HG03432 (cell line): Measurements from ENCODE around the gene KIAA0753.
A peak's percentile ranks its signal among the peaks of the same experiment; 100 is the strongest.
"Not testable (repeated sequence)": the region's sequence is repeated elsewhere in the genome, so short reads cannot be mapped to it uniquely, and the experiment has no call there.

Experiments
- ATAC-seq: cut with Tn5 transposase; IDR thresholded peaks from one replicate; pipeline ENCODE4 v1.9.1; 2021; ENCODE audit warnings: mild to moderate bottlenecking, moderate library complexity; ENCODE audit not compliant: unreplicated experiment

KIAA0753 gene

DNA sequence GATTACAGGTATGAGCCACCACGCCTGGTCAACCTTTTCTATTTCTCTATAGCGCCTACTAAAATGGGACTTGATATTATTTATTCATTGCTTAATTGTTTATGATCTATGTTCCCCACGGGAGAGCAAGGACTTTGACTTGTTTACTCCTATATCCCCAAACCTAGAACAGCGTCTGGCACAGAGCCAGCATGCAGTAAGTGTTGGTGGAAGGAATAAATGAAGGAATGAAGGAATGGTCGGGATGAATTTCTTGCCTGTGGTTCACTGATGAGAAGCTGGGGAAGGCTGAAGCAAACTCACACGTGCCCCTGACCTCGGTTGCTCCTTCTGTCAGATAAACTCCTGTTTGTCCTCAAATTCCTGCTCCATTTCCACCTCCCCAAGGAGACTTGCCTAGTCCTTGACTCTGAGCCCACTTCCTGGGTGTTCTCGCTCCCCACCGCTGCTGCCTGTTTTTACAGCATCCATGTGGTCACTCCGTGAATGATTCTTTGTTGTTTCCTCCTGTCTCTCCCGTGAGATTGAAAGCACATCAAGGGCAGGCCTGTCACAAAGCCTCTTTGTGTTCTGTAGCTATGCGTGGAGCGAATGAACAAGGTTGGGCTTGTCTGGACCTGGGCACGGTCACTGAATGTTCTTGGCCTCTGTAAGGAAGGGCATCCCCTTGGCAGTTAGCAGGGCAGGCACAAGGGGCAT is 28.4 kb upstream of the KIAA0753 start:
- ATAC-seq: no peak

DNA sequence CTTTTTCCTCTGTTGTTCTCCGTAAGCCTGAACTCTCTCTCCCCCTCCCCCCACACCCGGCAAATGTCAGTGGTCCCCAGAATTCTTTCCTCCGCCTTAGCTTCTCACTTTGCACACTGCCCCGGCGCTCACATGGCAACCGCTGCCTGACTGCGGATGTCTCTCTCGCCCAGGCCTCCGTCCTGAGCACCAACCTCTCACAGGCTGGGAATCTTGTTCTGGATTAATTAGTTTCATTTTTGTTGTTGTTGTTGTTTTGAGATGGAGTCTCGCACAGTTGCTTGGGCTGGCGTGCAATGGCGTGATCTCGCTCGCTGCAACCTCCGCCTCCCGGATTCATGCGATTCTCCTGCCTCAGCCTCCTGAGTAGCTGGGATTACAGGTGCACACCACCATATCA is 27.7 kb upstream of the KIAA0753 start:
- ATAC-seq: no peak

DNA sequence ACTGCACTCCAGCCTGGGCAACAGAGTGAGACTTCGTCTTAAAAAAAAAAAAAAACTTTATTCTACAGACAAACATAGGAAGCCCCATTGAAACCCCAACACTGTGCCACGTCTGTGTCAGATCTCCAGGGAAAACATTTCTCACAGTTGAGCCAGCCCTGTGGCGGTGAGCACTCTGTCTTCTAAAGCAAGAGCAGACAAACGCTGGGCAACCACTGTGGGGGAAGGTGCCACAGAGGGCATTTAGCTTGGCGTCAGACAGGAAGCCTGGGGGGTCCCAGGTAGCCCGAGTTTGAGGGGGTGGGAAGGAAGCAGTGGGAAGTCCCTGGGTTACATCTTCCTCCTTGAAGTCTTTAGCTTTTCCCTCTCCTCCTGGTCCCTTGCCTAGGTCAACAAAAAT is 27.0 kb upstream of the KIAA0753 start:
- no peak for ATAC-seq

DNA sequence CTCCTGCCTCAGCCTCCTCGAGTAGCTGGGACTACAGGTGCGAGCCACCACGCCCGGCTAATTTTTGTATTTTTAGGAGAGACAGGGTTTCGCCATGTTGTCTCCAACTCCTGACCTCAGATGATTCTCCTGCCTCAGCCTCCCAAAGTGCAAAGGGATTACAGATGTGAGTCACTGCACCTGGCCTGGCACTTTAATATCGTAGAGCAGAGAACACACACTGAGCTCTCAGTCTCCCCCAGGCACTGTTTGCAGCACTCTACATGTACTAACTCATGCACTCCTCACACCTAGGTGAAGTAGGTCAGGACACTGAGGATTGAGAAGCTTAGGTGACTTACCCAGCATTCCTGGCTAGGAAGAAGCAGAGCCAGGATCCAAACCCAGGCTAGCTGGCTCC is 26.0 kb upstream of the KIAA0753 start:
- no peak for ATAC-seq

DNA sequence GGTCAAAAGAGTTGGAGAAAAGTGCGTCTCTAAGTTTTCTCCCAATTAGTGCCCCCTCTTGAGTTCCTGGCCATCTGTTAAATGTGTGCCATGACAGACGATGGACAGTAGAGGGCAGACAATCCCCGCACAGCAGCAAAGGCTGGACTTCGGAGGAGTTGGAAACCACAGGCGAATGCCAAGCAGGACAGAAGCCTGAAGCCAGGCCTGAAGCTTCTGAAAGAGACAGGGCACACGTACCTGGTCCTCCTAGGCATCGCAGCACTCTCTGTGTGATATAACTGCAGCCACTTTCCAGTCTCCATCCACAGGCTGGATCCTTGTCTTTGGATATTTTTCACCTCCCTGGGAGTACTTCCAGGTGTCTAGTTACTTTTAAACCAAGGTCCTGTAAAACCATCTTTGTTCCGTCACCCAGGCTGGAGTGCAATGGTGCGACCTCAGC is 25.6 kb upstream of the KIAA0753 start:
- ATAC-seq: no peak

DNA sequence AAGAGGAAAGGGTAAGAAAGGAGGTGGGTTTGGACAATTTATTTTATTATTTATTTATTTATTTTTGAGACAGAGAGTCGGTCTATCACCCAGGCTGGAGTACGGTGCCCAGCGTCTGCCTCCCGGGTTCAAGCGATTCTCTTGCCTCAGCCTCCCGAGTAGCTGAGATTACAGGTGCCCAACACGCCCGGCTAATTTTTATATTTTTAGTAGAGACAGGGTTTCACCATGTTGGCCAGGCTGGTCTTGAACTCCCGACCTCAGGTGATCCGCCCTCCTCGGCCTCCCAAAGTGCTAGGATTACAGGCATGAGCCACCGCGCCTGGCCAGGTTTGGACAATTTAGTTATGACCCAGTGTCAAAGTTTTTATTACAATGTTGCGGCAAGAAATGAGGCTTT is 22.7 kb upstream of the KIAA0753 start:
- not testable (repeated sequence) for ATAC-seq

DNA sequence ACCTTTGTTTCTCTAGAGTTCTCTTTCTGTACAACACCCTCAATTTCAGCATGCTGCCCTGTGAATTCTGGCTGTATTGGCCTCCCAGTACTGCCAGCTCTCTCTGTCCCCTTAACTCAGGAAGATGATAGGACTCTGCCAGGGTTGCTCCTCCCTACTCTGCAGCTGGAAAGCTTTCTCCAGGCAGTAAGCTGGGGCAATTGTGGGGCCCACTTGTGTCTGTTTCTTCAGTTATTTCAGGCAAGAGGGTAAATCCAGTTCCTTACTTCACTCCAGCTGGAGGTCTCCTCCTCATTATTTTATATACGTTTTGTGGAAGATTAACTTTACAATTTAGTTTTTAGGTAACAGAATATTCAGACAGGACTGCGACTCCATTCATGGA is 20.9 kb upstream of the KIAA0753 start:
- ATAC-seq: no peak

DNA sequence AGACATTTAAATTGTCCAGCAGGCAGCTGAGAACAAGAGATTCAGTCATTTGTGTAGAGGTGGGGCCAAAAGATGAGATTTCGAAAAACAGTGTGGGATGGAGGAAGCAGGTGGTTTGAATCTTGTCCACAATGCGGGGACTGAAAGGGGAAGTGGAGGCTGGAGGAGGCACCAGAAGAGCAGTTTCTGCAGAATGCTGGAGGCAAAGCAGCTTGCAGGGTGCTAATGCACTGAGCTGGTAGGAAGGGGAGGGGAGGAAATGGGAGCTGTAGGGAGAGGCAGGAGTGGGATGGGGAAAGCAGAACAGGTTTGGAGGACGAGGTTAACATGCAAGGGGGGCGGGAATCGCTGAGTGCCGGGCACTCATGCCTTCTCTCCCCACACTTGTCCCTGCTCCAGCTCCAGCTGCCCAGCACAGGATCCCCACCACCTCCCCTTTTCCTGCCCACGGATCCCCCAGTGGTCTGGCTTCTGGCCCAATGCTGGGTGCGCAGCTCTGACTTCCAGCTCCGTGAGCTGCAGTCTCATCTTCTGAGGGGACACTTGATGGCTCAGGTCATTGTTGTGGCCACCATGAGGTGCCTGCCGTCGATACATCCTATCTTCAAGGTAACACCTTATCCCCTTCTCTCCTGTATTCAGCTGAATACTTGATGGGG is 20.4 kb upstream of the KIAA0753 start:
- ATAC-seq: peak; percentile 76

DNA sequence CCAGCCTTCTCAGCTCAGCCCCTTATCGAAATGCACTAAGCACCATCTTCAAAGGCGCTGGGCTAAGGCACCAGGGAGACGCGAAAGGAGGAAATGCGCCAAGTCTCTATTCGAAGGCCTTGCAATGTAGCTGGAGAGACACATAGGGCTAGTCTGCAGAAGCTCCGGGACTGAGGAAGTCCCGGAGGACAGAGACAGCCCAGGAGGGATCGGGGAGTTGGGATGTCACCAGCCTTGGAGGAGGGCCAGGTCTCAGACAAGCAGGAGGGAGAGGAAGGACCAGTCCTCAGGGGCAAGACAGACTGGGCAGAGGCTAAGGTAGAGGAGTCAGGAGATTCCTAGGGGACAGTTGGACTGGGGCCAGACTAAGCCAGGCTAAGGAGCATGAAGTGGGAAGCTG is 19.6 kb upstream of the KIAA0753 start:
- ATAC-seq: no peak

DNA sequence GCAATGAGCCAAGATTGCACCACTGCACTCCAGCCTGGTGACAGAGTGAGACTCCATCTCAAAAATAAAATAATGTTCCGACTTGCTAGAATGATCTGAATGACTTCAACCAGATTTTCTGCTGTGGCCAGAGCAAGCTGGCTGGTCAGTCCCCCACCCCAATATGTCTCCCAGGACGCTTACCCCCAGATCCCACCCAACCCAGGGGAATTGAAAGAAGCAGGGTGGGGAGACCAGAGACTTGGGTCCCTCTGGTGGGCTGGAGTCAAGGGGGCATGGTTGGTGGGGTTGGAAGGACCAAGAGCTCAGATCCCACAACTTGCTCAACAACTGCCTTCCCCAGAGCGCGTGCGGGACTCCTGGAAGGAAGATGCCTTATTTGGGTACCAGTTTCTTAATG is 17.9 kb upstream of the KIAA0753 start:
- ATAC-seq: not testable (repeated sequence)

DNA sequence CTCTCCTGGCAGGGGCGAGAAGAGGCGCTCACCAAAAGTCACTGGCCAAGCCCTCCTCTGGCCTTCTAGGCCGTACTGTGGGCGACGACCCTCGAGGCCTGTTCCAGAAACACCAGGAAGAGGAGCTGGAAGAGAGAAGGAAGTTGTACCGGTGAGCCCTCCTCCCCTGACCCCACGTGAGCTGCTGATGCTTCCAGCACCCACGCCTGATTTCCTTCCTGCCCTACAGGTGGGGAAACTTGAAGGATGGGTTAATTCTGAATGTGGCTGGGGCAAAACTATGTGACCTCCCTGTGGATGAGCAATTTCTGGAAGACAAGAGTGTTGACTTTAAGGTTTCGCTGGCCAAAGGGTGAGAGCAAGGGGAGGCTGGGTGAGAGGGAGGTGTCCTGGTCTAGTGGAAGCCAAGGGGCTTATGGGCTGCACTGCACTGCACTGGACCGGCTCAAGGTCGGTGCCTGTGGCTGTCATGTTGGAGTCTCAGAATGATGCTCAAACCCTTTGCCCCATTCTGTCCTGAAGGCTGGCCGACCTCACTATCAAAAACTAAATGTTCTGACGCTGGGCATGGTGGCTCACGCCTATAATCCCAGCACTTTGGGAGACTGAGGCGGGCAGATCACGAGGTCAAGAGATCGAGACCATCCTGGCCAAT is 17.2 kb upstream of the KIAA0753 start:
- ATAC-seq: no peak

DNA sequence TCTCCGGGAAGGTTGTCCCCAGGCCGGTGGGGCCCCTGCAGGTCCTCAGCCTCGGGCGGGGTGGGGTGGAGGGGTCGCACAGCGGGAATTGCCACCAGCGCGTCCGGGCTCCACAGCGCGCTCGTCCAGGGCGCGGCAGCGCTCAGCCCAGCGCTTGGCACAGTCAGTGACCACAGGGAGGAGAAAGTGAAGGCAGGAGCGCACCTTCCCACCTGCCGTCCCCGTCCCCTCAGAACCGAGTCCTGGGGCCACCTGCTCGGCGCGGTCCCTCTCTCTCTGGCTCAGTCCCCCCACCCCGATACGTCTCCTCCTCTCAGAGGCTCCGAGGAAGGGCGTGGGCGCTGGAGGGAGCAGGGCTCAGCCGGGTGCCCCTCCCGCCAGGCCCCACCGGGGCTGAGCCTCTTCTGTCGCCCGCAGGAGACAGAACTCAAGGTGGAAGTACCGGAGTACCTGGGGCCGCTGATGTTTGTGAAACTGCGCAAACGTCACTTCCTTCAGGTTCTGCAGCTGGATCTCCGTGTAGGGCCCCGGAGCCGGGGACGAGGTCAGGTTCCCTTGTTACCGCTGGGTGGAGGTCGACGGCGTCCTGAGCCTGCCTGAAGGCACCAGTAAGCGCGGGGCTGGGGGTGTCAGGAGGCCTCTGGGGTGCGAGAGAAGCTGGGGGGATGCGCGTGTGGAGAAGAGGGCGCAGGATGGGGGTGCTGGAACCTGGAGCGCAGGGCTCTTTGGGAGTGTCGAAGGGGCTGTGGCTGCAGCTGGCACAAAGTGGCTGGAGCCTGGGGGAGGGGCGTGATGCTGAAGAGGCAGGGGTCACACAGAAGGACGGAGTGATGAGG is 16.5 kb upstream of the KIAA0753 start:
- ATAC-seq: not testable (repeated sequence)

DNA sequence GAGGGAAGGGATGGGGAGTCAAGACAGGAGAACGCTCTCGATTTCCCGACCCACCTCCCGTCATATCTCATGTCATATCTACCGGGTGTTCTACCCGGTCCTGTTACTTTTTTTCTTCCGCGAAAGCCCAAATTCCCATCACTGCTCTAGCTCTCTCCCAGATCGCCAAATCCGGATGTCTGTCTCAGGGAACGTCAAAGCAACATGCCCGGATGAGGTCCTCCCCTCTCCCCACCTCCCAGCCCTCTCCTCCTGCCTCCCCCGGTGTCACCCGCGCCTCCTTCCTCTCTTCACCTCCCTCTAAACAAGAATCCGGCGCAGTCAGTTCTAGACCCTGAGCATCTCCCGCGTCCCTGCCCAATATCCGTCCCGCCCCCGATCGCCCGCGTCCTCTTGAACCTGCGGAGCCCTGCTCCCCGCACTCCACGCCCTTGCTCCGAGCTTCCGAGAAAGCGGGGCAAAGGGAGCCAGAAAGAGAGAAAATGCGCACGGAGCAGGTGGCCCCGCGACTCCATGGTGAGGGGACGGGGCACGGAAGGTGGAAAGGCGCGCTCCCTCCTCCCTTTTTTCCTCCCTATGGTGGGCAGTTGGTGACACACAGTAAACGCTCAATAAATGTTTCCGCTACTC is 15.3 kb upstream of the KIAA0753 start:
- not testable (repeated sequence) for ATAC-seq

DNA sequence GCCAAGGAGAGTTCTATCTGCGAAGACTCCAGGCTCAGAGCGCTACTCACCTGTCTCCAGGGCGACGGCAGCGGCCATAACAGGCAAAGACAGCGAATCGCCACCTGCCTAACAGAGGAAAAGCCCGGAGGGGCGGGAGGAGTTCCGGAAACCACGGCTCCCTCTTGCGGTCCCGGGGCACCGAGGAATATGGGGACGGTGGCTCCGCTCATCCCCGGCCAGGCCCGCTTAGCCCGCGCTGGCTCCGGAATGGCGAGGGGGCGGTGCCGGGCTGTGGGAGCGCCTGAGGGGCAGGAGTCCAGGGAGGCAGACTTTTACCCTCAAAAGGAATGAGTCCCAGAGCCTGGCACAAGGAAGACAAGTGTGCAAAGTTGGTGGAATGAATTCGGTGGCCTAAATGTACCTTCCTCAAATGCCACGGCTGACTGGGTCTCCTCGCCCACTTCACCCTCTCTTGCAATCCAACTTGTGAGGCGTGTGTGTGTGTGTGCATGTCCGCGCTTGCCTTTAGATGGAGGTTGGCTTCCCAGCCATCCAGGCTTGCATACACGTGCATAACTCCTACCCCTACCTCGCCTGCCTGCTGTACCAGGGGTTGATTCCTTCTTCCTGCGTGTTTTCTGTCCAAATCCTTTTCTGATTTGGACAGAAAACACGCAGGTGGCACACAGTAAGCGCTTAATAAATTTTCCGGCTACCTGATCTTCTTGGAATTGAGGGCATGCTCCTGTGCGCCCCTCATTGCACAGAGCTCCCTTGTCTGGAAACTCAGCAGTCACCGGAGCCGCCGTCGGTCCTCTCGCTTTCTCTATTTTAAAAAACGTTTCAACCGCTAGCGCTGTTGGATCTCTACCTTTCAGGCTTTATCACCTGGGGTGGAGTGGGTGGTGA is 14.6 kb upstream of the KIAA0753 start:
- ATAC-seq: no peak

DNA sequence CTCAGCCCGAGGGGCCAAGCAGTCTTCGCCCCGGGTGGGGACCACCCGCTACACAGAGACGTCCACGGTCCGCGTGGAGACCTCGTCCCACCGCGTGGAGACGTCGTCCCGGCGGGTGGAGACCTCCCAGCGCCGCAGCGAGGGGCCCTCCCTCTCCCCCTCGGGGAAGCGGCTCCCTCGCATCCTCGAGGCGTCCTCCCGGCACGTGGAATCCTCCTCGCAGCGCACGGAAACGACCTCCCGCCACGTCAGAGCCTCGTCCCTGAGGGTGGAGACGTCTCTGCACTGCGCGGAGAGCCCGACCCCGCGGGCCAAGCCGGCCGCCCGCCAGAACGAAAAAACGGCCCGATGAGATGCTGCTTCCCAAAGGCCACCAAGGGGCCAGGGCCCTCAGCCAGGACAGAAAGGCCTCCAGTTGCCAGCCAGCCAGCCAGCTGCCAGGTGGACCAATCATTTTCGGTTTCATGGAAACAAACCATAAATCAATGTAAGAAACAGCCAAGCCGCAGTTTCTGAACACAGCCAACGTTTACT is 11.5 kb upstream of the KIAA0753 start:
- ATAC-seq: peak; percentile 18

DNA sequence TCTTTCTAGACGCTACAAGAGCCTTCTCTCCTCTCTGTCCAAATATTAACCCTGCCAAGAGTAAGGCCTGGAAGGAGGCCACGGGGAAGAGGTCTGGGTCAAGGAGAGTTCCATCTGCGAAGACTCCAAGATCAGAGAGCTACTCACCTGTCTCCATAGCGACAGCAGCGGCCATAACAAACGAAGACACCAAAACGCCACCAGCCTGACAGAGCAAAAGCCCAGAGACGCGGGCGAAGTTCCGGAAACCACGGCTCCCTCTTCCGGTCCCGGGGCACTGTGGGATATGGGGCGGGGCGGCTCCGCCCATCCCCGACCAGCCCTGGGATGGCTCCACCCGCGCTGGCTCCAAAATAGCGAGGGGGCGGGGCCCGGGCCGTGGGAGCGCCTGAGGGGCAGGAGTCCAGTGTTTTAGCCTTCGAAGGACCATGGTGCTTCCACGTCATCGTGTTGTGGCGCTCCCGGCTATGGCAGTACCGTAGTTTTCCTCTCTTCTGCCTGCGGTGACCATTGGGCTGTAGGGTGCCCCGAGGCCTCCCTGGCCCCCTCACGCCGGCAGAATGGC is 10.9 kb upstream of the KIAA0753 start, which contains the start of the genes C17orf100 and MED31:
TSS of gene C17orf100 (plus strand) at position 409 of the 565 bp plus-strand sequence. CDS start at position 561, 152 bp downstream.
TSS of gene MED31 (minus strand) at position 252 of the 565 bp plus-strand sequence. CDS start at position 175, 77 bp downstream.
- peak; percentile 88 for ATAC-seq

DNA sequence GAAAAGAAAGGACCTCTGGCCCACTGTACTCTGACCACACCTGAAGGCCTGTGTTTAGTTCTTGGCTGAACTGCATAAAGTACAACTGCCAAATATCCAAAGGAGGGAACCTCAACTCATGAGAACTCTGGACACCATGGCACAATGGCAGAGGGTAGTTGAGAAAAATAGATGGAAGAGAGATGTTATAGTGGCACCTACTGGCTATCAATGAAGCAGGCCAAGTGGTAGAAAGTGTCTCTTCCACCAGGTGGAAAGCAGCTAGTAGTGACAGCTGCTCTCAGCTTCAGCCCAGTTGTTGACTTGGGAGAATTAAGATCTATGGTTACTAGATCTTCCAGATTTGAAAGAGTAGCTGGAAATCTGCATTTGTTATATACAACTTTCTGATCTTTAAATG is 7.7 kb upstream of the KIAA0753 start:
- ATAC-seq: no peak

DNA sequence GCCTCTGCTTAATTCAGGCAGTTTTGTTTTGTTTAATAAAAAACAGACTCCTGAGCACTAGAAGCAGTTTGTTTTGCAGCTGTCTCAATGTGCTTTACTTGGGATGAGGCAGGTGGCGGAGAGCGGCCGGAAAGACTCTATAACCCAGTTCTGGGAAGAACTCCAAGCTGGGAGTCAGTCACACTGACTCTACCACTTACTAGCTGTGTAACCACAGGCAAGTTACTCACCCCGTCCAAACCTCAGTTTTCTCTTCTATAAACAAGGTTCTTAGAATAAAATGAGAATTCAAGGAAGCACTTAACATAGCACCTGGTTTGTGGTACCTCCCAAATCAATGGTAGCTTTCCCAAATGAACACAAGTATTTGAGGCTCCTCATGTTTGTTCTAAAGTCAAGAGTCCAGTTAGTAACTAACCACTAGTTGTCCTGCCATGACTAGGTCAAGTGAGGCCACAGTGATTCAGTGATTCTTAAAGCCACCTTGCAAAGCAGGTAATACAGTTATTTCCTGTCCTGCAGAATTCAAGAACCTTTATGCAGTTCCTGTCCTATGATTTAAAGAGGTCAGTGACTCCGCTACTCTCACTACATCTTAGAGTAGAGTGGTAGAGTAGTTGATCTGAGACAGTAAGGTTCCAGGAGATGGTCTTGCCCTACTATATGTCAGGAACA is 3.1 kb upstream of the KIAA0753 start:
- ATAC-seq: no peak
